D721Med (cell line): ENCODE results near the gene SSH2.

ENCODE experiments used
- DNase-seq: peaks from one replicate; pipeline ENCODE4 v3.0.0; 2011; ENCODE audit warnings: low spot score; ENCODE audit not compliant: insufficient read length
- FAIRE-seq: peaks from 2 replicates; lab custom pipeline; 2011; peaks lifted over from hg19 to GRCh38; lab: Jason Lieb, UNC
- TF ChIP-seq, protein P1 (sequence below): IDR thresholded peaks from 2 replicates; pipeline ENCODE4 v1.5.1; 2012; ENCODE audit warnings: mild to moderate bottlenecking, control low read depth; ENCODE audit not compliant: insufficient read depth; ENCODE audit errors: missing control alignments

Gene SSH2

DNA sequence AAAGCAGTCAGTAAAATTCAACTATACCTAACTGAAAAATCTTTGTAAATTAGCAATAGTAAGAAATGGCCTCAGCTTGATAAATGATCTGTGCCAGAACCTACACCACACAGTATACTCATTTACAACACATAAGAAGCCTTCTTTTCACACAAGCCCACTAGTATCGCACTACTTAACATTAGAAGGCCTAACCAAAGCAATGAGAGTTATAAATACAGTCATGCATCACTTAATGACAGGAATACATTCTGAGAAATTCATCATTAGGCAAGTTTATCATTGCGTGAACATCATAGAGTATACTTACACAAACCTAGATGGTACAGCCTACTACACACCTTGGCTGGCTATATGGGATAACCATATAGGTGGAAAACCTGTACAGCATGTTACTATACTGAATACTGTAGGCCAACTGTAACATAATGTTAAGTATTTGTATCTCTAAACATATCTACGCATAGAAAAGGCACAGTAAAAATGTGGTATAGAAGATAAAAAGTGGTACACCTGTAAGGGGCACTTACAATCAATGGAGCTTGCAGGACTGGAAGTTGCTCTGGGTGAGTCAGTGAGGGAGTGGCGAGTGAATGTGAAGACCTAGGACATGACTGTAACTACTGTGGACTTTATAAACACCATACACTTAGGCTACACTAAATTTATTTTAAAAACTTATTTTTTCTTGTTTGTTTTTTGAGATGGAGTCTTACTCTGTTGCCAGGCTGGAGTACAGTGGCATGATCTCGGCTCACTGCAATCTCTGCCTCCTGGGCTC, 180.8 kb downstream of the SSH2 start:
- TF ChIP-seq, protein P1, sequence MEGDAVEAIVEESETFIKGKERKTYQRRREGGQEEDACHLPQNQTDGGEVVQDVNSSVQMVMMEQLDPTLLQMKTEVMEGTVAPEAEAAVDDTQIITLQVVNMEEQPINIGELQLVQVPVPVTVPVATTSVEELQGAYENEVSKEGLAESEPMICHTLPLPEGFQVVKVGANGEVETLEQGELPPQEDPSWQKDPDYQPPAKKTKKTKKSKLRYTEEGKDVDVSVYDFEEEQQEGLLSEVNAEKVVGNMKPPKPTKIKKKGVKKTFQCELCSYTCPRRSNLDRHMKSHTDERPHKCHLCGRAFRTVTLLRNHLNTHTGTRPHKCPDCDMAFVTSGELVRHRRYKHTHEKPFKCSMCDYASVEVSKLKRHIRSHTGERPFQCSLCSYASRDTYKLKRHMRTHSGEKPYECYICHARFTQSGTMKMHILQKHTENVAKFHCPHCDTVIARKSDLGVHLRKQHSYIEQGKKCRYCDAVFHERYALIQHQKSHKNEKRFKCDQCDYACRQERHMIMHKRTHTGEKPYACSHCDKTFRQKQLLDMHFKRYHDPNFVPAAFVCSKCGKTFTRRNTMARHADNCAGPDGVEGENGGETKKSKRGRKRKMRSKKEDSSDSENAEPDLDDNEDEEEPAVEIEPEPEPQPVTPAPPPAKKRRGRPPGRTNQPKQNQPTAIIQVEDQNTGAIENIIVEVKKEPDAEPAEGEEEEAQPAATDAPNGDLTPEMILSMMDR = no peak
- DNase-seq (no peak), FAIRE-seq (no peak)

DNA sequence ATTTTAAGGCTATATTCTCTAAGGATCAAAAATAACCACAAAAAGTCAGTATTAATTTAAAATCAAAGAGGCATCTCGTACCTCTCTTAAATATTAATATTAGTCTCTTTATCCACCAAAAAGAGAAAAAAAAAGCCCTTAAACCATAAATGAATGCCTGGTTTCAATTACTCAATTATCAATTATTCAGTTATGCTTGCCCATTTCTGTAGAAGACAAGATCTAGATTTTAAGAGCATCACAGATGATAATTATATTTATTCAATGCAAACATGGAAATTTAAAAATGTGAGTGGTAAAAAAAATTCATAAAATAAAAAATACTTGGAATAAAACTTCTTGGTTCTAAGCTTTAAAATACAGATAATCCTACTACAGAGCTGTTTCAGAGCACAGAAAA, 181.6 kb downstream of the SSH2 start:
- no peak for FAIRE-seq

DNA sequence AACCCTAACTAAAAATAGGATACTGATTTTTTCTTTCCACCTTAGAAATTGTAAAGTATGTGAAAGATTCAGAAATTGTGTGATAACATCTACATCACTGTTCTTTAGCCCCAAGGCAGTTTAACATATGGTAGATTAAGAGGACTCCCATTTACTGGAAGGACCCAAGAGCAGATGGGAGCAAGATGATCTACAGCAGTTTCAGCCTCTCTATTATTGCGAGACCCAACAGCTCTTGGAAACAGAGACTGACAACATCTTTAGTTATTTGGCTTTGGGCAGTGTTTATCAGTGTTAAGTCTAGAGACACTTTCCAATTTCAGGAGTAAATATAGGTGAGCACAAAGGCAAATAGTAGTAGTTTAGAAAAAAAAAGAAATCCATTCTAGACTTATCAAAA, 182.4 kb downstream of the SSH2 start:
- TF ChIP-seq, protein P1 = no peak
- no peak for DNase-seq
- no peak for FAIRE-seq

More for the DNA sequence above, 181.6 kb downstream of the SSH2 start:
- TF ChIP-seq, protein P1 = no peak
- no peak for DNase-seq

DNA sequence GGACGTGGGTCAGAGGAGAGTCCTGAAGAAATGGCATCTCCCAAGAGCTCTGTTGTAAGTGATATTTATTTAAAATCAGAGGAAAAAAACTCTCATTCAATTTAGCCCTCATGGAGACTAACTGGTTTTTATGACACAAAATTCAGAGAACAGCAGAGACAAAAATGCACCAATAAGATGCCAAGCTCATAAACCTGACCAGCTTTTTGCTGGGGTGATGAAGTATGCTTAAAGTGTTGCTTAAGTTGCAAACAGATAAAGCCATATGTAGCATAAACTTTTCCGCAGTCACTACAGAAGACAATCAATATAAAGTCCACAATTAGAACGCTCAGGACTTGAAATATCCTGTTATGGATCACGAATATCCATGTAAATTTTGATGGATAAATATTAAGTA, 183.4 kb downstream of the SSH2 start:
- FAIRE-seq = no peak

DNA sequence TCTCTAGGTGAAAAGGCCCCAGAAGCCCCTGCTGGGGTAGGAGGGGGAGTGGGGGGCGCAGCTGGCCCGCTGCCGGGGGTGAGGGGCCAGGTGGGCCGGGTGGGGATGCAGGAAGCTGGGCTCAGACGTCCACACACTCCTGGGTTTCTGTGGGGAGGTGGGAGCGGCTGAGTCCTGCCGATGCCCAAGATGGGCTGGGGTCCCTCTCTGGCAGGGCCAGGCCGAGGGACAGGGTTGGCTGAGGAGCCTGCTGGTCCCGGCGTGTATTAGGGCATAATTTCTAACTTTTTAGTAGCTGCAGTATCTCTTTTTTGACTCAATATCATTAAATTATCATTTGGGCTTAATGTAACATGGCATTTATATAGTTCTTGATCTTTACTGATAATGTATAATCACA, 185.9 kb downstream of the SSH2 start:
- no peak for FAIRE-seq
- no peak for DNase-seq
- TF ChIP-seq, protein P1 = no peak

More for the DNA sequence above, 183.4 kb downstream of the SSH2 start:
- TF ChIP-seq, protein P1 = no peak
- no peak for DNase-seq

DNA sequence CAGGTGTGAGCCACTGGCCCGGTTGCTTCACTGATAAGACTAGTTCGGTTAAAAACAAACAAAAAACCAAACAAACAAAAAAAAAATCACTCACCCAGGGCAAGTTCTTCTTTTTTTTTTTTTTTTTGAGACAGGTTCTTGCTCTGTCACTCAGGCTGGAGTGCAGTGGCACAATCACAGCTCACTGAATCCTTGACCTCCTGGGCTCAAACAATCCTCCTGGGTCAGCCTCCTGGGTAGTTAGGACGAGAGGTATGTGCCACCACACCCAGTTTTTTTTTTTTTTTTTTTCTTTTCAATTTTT, 187.9 kb downstream of the SSH2 start:
- FAIRE-seq (no peak), DNase-seq (no peak)
- TF ChIP-seq, protein P1 = no peak

DNA sequence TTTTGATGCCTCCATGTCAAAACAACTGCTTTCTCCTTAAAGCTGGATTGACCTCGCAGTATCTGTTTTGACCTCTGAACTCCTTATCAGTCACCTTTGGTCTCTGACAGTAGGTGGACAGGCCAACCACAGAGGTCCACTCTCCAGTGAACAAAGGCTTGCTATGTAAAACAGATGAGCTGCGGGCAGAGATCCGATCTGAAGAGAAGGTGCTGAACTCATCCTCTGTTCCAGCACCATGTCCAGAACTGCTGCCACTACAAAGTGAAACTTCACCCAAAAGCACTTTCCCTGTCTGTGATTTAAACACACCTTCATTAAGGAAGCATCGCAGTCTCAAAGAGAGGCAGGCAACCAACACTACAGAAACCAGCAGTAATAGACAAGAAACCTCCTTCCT, 190.0 kb downstream of the SSH2 start:
- no peak for DNase-seq
- TF ChIP-seq, protein P1 = no peak
- no peak for FAIRE-seq
